HCT116 (cell line): ENCODE measurements around the gene GYPB. TPM values are rescaled to one million over a fixed set of nuclear protein-coding genes. Genes with fewer than 3 reads are reported as not detected.
"Not testable (repeated sequence)": the region's sequence is repeated elsewhere in the genome, so short reads cannot be mapped to it uniquely, and the experiment has no call there.

ENCODE experiments used
- ATAC-seq: fragments of 200-7000 bp; cut with Tn5 transposase; 2 replicates; pipeline ENCODE4 v1.9.1; 2020; ENCODE audit warnings: mild to moderate bottlenecking, moderate library complexity
- BruUV-seq: library from RNA; stranded (reverse); fragments of 400-500 nt; replicated peaks from 2 replicates; lab custom pipeline; 2021; lab: Mats Ljungman, UMichigan
- CTCF ChIA-PET: fragments of 300-600 bp; sonication (Branson Sonifier 250); formaldehyde crosslinking; loops from one replicate; lab custom pipeline; 2021; ENCODE audit warnings: antibody characterized with exemption; lab: Charles Lee
- POLR2A ChIA-PET: fragments of 300-600, 350-600 bp; sonication (Branson Sonifier 250); formaldehyde crosslinking; loops from one replicate; lab custom pipeline; 2021; ENCODE audit warnings: antibody characterized with exemption; lab: Charles Lee
- RAD21 ChIA-PET, 2 experiments: fragments of 300-600 bp; sonication (Branson Sonifier 250); formaldehyde crosslinking; loops; one replicate each; lab custom pipeline; 2023; ENCODE audit warnings: low total read pairs in 2 of 2; ENCODE audit not compliant: uncharacterized antibody in 2 of 2, unreplicated experiment in 2 of 2, low non-redundant PET in 1 of 2; lab: Charles Lee
- DNase-seq: peaks from one replicate; pipeline ENCODE4 v3.0.0-alpha.2; 2010; ENCODE audit warnings: low read depth, low spot score
- H2AFZ ChIP-seq: fragments of 200-600 bp; shearing (Covaris generic), sonication (generic); 2 replicates; pipeline ENCODE4 v1.6.1; 2017; ENCODE audit warnings: low read depth, mixed run types, mixed read lengths, antibody characterized with exemption, low read length; ENCODE audit not compliant: poor library complexity, severe bottlenecking
- H3K27ac ChIP-seq: 2 replicates; pipeline ENCODE4 v1.5.1; 2012; ENCODE audit warnings: low read depth, low read length
- H3K27me3 ChIP-seq: fragments of 200-600 bp; sonication (generic); 2 replicates; pipeline ENCODE4 v1.6.1; 2016; ENCODE audit warnings: mixed run types, low read length, mixed read lengths; ENCODE audit not compliant: insufficient read depth
- H3K36me3 ChIP-seq, 2 experiments: fragments of 200-500 bp in 1 of 2; fragments of 200-600 bp in 1 of 2; sonication (Bioruptor generic) in 1 of 2; sonication (generic) in 1 of 2; 2 replicates each; pipeline versions ENCODE4 v1.5.1 to v1.6.1; 2014 to 2016; ENCODE audit warnings: low read length in 2 of 2, inconsistent platforms in 1 of 2, mixed read lengths in 1 of 2, mixed run types in 1 of 2; ENCODE audit not compliant: insufficient read depth in 2 of 2, control insufficient read depth in 1 of 2
- H3K4me1 ChIP-seq, 2 experiments: fragments of 200-600 bp in 1 of 2; sonication (generic) in 1 of 2; 2 replicates each; pipeline versions ENCODE4 v1.5.1 to v1.6.1; 2012 to 2017; ENCODE audit warnings: low read length in 2 of 2, inconsistent platforms in 1 of 2, mild to moderate bottlenecking in 1 of 2, mixed read lengths in 1 of 2, mixed run types in 1 of 2, moderate library complexity in 1 of 2; ENCODE audit not compliant: insufficient read depth in 2 of 2, control insufficient read depth in 1 of 2
- H3K4me2 ChIP-seq: fragments of 200-600 bp; sonication (generic); 2 replicates; pipeline ENCODE4 v1.6.1; 2017; ENCODE audit warnings: mixed run types, low read length, mixed read lengths
- H3K4me3 ChIP-seq, 2 experiments: fragments of 200-600 bp in 1 of 2; sonication (generic) in 1 of 2; replicated peaks in 1 of 2; 2 replicates each; pipeline ENCODE4 v1.5.1; 2011 to 2016; ENCODE audit warnings: low read length in 2 of 2, control low read depth in 1 of 2, low read depth in 1 of 2, mild to moderate bottlenecking in 1 of 2, mixed read lengths in 1 of 2, mixed run types in 1 of 2
- H3K79me2 ChIP-seq: fragments of 200-600 bp; sonication (generic); 2 replicates; pipeline ENCODE4 v1.6.1; 2017; ENCODE audit warnings: mild to moderate bottlenecking, mixed run types, low read length, moderate library complexity, mixed read lengths; ENCODE audit not compliant: insufficient read depth
- H3K9ac ChIP-seq: fragments of 200-600 bp; sonication (generic); 2 replicates; pipeline ENCODE4 v1.6.1; 2016; ENCODE audit warnings: low read length, mixed read lengths
- H3K9me2 ChIP-seq: fragments of 200-600 bp; sonication (generic), shearing (Covaris generic); 2 replicates; pipeline ENCODE4 v1.6.1; 2017; ENCODE audit warnings: mixed run types, mild to moderate bottlenecking, moderate library complexity; ENCODE audit not compliant: insufficient read depth
- H3K9me3 ChIP-seq, 2 experiments: fragments of 200-500 bp in 1 of 2; fragments of 200-600 bp in 1 of 2; sonication (Bioruptor generic) in 1 of 2; sonication (generic) in 1 of 2; 2 replicates each; pipeline ENCODE4 v1.6.1; 2014 to 2017; ENCODE audit warnings: low read length in 2 of 2, mixed read lengths in 2 of 2, inconsistent platforms in 1 of 2, low read depth in 1 of 2, mild to moderate bottlenecking in 1 of 2, mixed run types in 1 of 2, moderate library complexity in 1 of 2; ENCODE audit not compliant: control insufficient read depth in 1 of 2, insufficient read depth in 1 of 2
- H4K20me1 ChIP-seq: fragments of 200-600 bp; sonication (generic), shearing (Covaris generic); 2 replicates; pipeline ENCODE4 v1.6.1; 2017; ENCODE audit warnings: mixed run types, mild to moderate bottlenecking, moderate library complexity; ENCODE audit not compliant: insufficient read depth
- intact Hi-C: fragments of 100-400 bp; cut with micrococcal nuclease; formaldehyde crosslinking; loops from 2 replicates; pipeline ENCODE4 v1.10.0; 2022
- total RNA-seq: library from RNA; stranded (reverse); gene quantifications from one replicate; pipeline ENCODE4 v1.2.1, GENCODE V29; 2021; ENCODE audit not compliant: unreplicated experiment

Gene GYPB
- total RNA-seq, 1 experiment from 2014 or later: not detected

GRCh38 chr4:144006200-144006803, 12.9 kb downstream of the GYPB start:
- H3K4me1 ChIP-seq, H3K9me3 ChIP-seq, H3K27ac ChIP-seq, H3K9me2 ChIP-seq, CTCF ChIA-PET, DNase-seq, H3K36me3 ChIP-seq, H2AFZ ChIP-seq, H3K9ac ChIP-seq, RAD21 ChIA-PET, BruUV-seq, H3K4me3 ChIP-seq, H3K27me3 ChIP-seq, POLR2A ChIA-PET, H3K4me2 ChIP-seq, H4K20me1 ChIP-seq, ATAC-seq, H3K79me2 ChIP-seq: not testable (repeated sequence)
- intact Hi-C loops: loop anchor here (5.0 kb wide), 1 partner anchor 114 kb away; no protein-coding TSS in a partner anchor

- intact Hi-C loops: loop anchor here (5.0 kb wide), 1 partner anchor 113 kb away; no protein-coding TSS in a partner anchor
Measured at GRCh38 chr4:144005558-144005953, 13.6 kb downstream of the GYPB start.

GRCh38 chr4:144004868-144005557, 14.2 kb downstream of the GYPB start:
- CTCF ChIA-PET: interaction anchor here (0.8 kb wide), 1 partner anchor 24 kb away, joined by 3 read pairs; no protein-coding TSS in a partner anchor
- H3K9ac ChIP-seq, BruUV-seq, POLR2A ChIA-PET, RAD21 ChIA-PET, H3K9me2 ChIP-seq, H3K4me1 ChIP-seq, H4K20me1 ChIP-seq, H2AFZ ChIP-seq, H3K79me2 ChIP-seq, H3K4me2 ChIP-seq, H3K36me3 ChIP-seq, H3K27ac ChIP-seq, DNase-seq, H3K4me3 ChIP-seq, H3K27me3 ChIP-seq, ATAC-seq, H3K9me3 ChIP-seq: not testable (repeated sequence)
- intact Hi-C loops: loop anchor here (5.0 kb wide), 1 partner anchor 113 kb away; no protein-coding TSS in a partner anchor

More at GRCh38 chr4:144005558-144005953, 13.6 kb downstream of the GYPB start:
- H3K9ac ChIP-seq, H2AFZ ChIP-seq, H3K27ac ChIP-seq, H3K9me2 ChIP-seq, H3K4me2 ChIP-seq, RAD21 ChIA-PET, H4K20me1 ChIP-seq, ATAC-seq, H3K4me3 ChIP-seq, H3K79me2 ChIP-seq, DNase-seq, H3K4me1 ChIP-seq, H3K27me3 ChIP-seq, POLR2A ChIA-PET, H3K36me3 ChIP-seq, H3K9me3 ChIP-seq, BruUV-seq: not testable (repeated sequence)
- CTCF ChIA-PET: interaction anchor here (0.8 kb wide), 1 partner anchor 25 kb away, joined by 3 read pairs; no protein-coding TSS in a partner anchor

- RAD21 ChIA-PET, ATAC-seq: not testable (repeated sequence)
Measured at GRCh38 chr4:144003890-144004265, 15.3 kb downstream of the GYPB start.

More at GRCh38 chr4:144003890-144004265, 15.3 kb downstream of the GYPB start:
- CTCF ChIA-PET, H3K4me3 ChIP-seq, H3K9me2 ChIP-seq, H2AFZ ChIP-seq, H3K36me3 ChIP-seq, H3K27me3 ChIP-seq, H3K9me3 ChIP-seq, H3K9ac ChIP-seq, intact Hi-C loops, DNase-seq, H3K4me2 ChIP-seq, POLR2A ChIA-PET, H3K27ac ChIP-seq, H3K4me1 ChIP-seq, BruUV-seq, H3K79me2 ChIP-seq, H4K20me1 ChIP-seq: not testable (repeated sequence)
